IMR-90 (cell line): ENCODE measurements around the gene XRCC5. TPM values are rescaled to one million over a fixed set of nuclear protein-coding genes. Genes with fewer than 3 reads are reported as not detected.

Source experiments
- ATAC-seq: fragments of 200-7000 bp; cut with Tn5 transposase; 2 replicates; pipeline ENCODE4 v1.9.1; 2020; ENCODE audit warnings: low read depth, mild to moderate bottlenecking, moderate library complexity
- BruUV-seq: library from RNA; stranded (reverse); fragments of 400-500 nt; replicated peaks from 2 replicates; lab custom pipeline; 2021; lab: Mats Ljungman, UMichigan
- CTCF ChIA-PET: fragments of 300-600 bp; formaldehyde crosslinking; extraction: SDS; loops from one replicate; lab custom pipeline; 2021; ENCODE audit warnings: antibody characterized with exemption; lab: Yijun Ruan, JAX
- POLR2A ChIA-PET: fragments of 300-600 bp; sonication (Branson Sonifier 250); formaldehyde crosslinking; loops from one replicate; lab custom pipeline; 2022; ENCODE audit warnings: antibody characterized with exemption; ENCODE audit not compliant: unreplicated experiment; lab: Charles Lee
- DNase-seq: peaks from one replicate; pipeline ENCODE4 v3.0.0; 2013
- H2AFZ ChIP-seq: replicated peaks from 2 replicates; pipeline ENCODE3; 2013; ENCODE audit warnings: low read length, mild to moderate bottlenecking; ENCODE audit not compliant: poor library complexity
- H2AK5ac ChIP-seq: 2 replicates; pipeline ENCODE4 v1.6.1; 2013; ENCODE audit warnings: low read depth, low read length, inconsistent platforms
- H2AK9ac ChIP-seq: replicated peaks from 2 replicates; pipeline ENCODE3; 2013; ENCODE audit warnings: mild to moderate bottlenecking, low read depth, low read length, moderate library complexity; ENCODE audit not compliant: poor library complexity
- H2BK120ac ChIP-seq: 2 replicates; pipeline ENCODE4 v1.6.1; 2013; ENCODE audit warnings: low read depth, low read length, inconsistent platforms
- H2BK15ac ChIP-seq: 3 replicates; pipeline ENCODE4 v1.6.1; 2013; ENCODE audit warnings: low read depth, low read length, inconsistent platforms
- H2BK20ac ChIP-seq: 2 replicates; pipeline ENCODE4 v1.6.1; 2013; ENCODE audit warnings: low read depth, mild to moderate bottlenecking, inconsistent platforms, low read length, moderate library complexity
- H2BK5ac ChIP-seq: 2 replicates; pipeline ENCODE4 v1.6.1; 2013; ENCODE audit warnings: mild to moderate bottlenecking, low read depth, low read length, inconsistent platforms; ENCODE audit not compliant: poor library complexity, severe bottlenecking
- H3K14ac ChIP-seq: replicated peaks from 2 replicates; pipeline ENCODE4 v1.6.1; 2013; ENCODE audit warnings: low read depth, low read length, inconsistent platforms
- H3K18ac ChIP-seq: 2 replicates; pipeline ENCODE4 v1.6.1; 2013; ENCODE audit warnings: low read depth, low read length, control low read depth
- H3K23ac ChIP-seq: 2 replicates; pipeline ENCODE4 v1.6.1; 2013; ENCODE audit warnings: low read depth, low read length, inconsistent platforms
- H3K27ac ChIP-seq: 2 replicates; pipeline ENCODE4 v1.5.1; 2013; ENCODE audit warnings: mild to moderate bottlenecking, control low read depth, low read length; ENCODE audit not compliant: insufficient read depth
- H3K27me3 ChIP-seq: 2 replicates; pipeline ENCODE4 v1.6.1; 2013; ENCODE audit warnings: low read length; ENCODE audit not compliant: control insufficient read depth, insufficient read depth
- H3K36me3 ChIP-seq: 2 replicates; pipeline ENCODE4 v1.6.1; 2013; ENCODE audit warnings: low read length, mixed read lengths; ENCODE audit not compliant: control insufficient read depth, insufficient read depth
- H3K4ac ChIP-seq: 2 replicates; pipeline ENCODE4 v1.6.1; 2013; ENCODE audit warnings: low read depth, low read length, inconsistent platforms
- H3K4me1 ChIP-seq: 2 replicates; pipeline ENCODE4 v1.6.1; 2013; ENCODE audit warnings: low read length, mixed read lengths; ENCODE audit not compliant: control insufficient read depth, insufficient read depth
- H3K4me2 ChIP-seq: 2 replicates; pipeline ENCODE4 v1.6.1; 2013; ENCODE audit warnings: low read depth, mild to moderate bottlenecking, control low read depth, low read length, moderate library complexity
- H3K4me3 ChIP-seq: 2 replicates; pipeline ENCODE4 v1.5.1; 2013; ENCODE audit warnings: low read depth, mild to moderate bottlenecking, control low read depth, low read length, moderate library complexity; ENCODE audit not compliant: insufficient read depth
- H3K56ac ChIP-seq: 2 replicates; pipeline ENCODE4 v1.6.1; 2013; ENCODE audit warnings: low read length, inconsistent platforms; ENCODE audit not compliant: insufficient read depth; ENCODE audit errors: extremely low read depth
- H3K79me1 ChIP-seq, 2 experiments: 2 replicates each; pipeline ENCODE4 v1.6.1; 2013; ENCODE audit warnings: low read length in 2 of 2, inconsistent platforms in 1 of 2, low read depth in 1 of 2
- H3K9ac ChIP-seq: 2 replicates; pipeline ENCODE4 v1.6.1; 2013; ENCODE audit warnings: low read depth, low read length, control low read depth
- H3K9me1 ChIP-seq: 2 replicates; pipeline ENCODE4 v1.6.1; 2013; ENCODE audit warnings: low read length, inconsistent platforms; ENCODE audit not compliant: insufficient read depth
- H3K9me3 ChIP-seq: 2 replicates; pipeline ENCODE4 v1.6.1; 2013; ENCODE audit warnings: low read length; ENCODE audit not compliant: control insufficient read depth, insufficient read depth
- H4K20me1 ChIP-seq: 2 replicates; pipeline ENCODE4 v1.6.1; 2013; ENCODE audit warnings: low read length, inconsistent platforms; ENCODE audit not compliant: insufficient read depth
- H4K5ac ChIP-seq: 2 replicates; pipeline ENCODE4 v1.6.1; 2013; ENCODE audit warnings: mild to moderate bottlenecking, low read depth, low read length, control low read depth
- H4K8ac ChIP-seq, 2 experiments: 2 replicates each; pipeline ENCODE4 v1.6.1; 2013; ENCODE audit warnings: low read depth in 2 of 2, low read length in 2 of 2, control low read depth in 1 of 2, inconsistent platforms in 1 of 2
- H4K91ac ChIP-seq: 2 replicates; pipeline ENCODE4 v1.6.1; 2013; ENCODE audit warnings: low read depth, low read length, inconsistent platforms; ENCODE audit not compliant: insufficient read depth
- BHLHE40 ChIP-seq: fragments of 150-350 bp; IDR thresholded peaks from 2 replicates; pipeline ENCODE4 v1.6.1; 2016; ENCODE audit warnings: mild to moderate bottlenecking, low read depth, low read length
- CEBPB ChIP-seq: IDR thresholded peaks from 2 replicates; pipeline ENCODE4 v1.6.1; 2012; ENCODE audit warnings: low read depth, low read length, improper control_type of control experiment
- CHD1 ChIP-seq: IDR thresholded peaks from 2 replicates; pipeline ENCODE4 v1.6.1; 2012; ENCODE audit warnings: low read depth, low read length, improper control_type of control experiment
- CTCF ChIP-seq: conservative IDR thresholded peaks from 2 replicates; pipeline ENCODE4 v1.5.1; 2012; ENCODE audit warnings: mild to moderate bottlenecking, low read depth, low read length, improper control_type of control experiment
- MAFK ChIP-seq: IDR thresholded peaks from 2 replicates; pipeline ENCODE4 v1.6.1; 2012; ENCODE audit warnings: low read depth, low read length, improper control_type of control experiment
- MAZ ChIP-seq: IDR thresholded peaks from 2 replicates; pipeline ENCODE4 v1.6.1; 2012; ENCODE audit warnings: low read depth, mild to moderate bottlenecking, low read length, improper control_type of control experiment, moderate library complexity, borderline replicate concordance
- MXI1 ChIP-seq: IDR thresholded peaks from 2 replicates; pipeline ENCODE4 v1.6.1; 2012; ENCODE audit warnings: low read depth, mild to moderate bottlenecking, low read length, moderate library complexity, borderline replicate concordance
- NFE2L2 ChIP-seq: fragments of 150-350 bp; IDR thresholded peaks from 2 replicates; pipeline ENCODE4 v1.6.1; 2016; ENCODE audit warnings: low read depth, mild to moderate bottlenecking, low read length
- POLR2A ChIP-seq: IDR thresholded peaks from 2 replicates; pipeline ENCODE4 v1.6.1; 2012; ENCODE audit warnings: mild to moderate bottlenecking, low read depth, low read length
- RAD21 ChIP-seq: IDR thresholded peaks from 2 replicates; pipeline ENCODE4 v1.6.1; 2012; ENCODE audit warnings: low read length, improper control_type of control experiment
- RFX5 ChIP-seq: IDR thresholded peaks from 2 replicates; pipeline ENCODE4 v1.8.0; 2012; ENCODE audit warnings: low read depth, mild to moderate bottlenecking, low read length, moderate library complexity
- SMC3 ChIP-seq: fragments of 150-350 bp; IDR thresholded peaks from 2 replicates; pipeline ENCODE4 v1.6.1; 2016; ENCODE audit warnings: low read depth, mild to moderate bottlenecking, antibody characterized with exemption, low read length, moderate library complexity
- USF2 ChIP-seq: fragments of 150-350 bp; IDR thresholded peaks from 2 replicates; pipeline ENCODE4 v1.6.1; 2017; ENCODE audit warnings: mild to moderate bottlenecking, antibody characterized with exemption, low read length, low read depth
- WGBS, 2 experiments: methylation state at CpG; one replicate each; pipeline versions ENCODE4 v1.1.5 to v1.1.7; 2013; ENCODE audit warnings: missing lambda C conversion rate in 2 of 2; ENCODE audit not compliant: insufficient read length in 1 of 2; ENCODE audit errors: extremely low coverage in 2 of 2; 5-methylcytosine and 5-hydroxymethylcytosine counted together
- dilution Hi-C: fragments of 300-500 bp; cut with HindIII; formaldehyde crosslinking; loops from one replicate; pipeline ENCODE4 v1.14.3; 2018; ENCODE audit warnings: low sequenced_read_pairs; ENCODE audit not compliant: unreplicated experiment
- in situ Hi-C: fragments of 300-500 bp; cut with MboI; formaldehyde crosslinking; loops from 3 replicates; pipeline ENCODE4 v1.14.3; 2019; ENCODE audit warnings: low sequenced_read_pairs, inconsistent platforms, mixed read lengths
- intact Hi-C: fragments of 100-400 bp; cut with micrococcal nuclease; formaldehyde crosslinking; loops from 2 replicates; pipeline ENCODE4 v1.10.0; 2022
- polyA plus RNA-seq, 3 experiments: library from polyadenylated mRNA; depleted of rRNA; stranded (reverse); fragments of >200 nt; gene quantifications; 2 replicates each; pipeline ENCODE4 v1.2.3, GENCODE V29; 2012; ENCODE audit warnings: low replicate concordance in 1 of 3
- total RNA-seq: library from RNA; depleted of rRNA; stranded (reverse); fragments of >200 nt; gene quantifications from 2 replicates; pipeline ENCODE4 v1.2.3, GENCODE V29; 2012
- TF ChIP-seq, protein P1 (sequence below): fragments of 150-350 bp; IDR thresholded peaks from 2 replicates; pipeline ENCODE4 v1.6.1; 2016; ENCODE audit warnings: low read depth, mild to moderate bottlenecking, low read length, moderate library complexity, borderline replicate concordance

XRCC5 gene
- total and polyA plus RNA-seq, 2 of the 4 experiments (the other 2 are of a cell fraction) = 144 to 509 TPM

DNA sequence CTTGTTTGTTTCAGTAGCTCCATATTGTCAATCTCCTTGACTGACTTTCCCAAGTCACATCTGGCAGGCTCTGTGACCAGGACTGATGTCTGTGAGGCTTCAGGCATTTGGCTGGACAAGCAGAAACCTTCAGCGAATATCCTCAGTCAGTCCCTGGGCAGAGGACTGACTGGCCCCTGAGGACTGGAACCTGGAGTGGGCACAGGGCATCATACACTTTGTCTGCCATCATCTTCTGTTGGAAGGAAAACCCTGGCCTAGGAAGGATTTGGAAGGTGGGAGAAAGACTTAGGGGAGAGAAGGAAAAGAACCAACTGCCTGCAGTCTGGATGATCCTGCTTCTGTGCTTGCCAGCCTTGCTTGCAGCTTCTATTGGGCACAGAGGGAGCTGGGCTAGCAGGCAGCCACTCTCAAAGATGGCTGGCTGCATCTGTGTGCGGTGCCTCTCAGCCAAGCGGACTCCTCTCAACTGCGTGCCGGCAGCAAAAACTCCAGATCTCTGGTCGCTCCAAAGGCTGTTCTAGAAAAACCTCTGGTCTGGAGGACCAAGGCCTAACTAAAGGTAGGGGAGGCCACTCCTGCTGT is 136.3 kb downstream of the XRCC5 start:
- no peak overlapping the region for H3K56ac ChIP-seq
- no peak overlapping the region for H2AK9ac ChIP-seq
- CTCF ChIA-PET = no interaction called here
- no peaks in the 10 kb centered on the region for H4K20me1 ChIP-seq
- H3K79me1 ChIP-seq = no peaks in the 10 kb centered on the region
- DNase-seq (no peak), ATAC-seq (no peak)
- H2BK20ac ChIP-seq = no peak overlapping the region
- H2BK120ac ChIP-seq = no peak overlapping the region
- no peak overlapping the region for H2BK15ac ChIP-seq
- in situ Hi-C loops (no loop called here), dilution Hi-C loops (no loop called here), intact Hi-C loops (no loop called here)
- no peaks in the 10 kb centered on the region for H3K4me1 ChIP-seq
- H3K9ac ChIP-seq = no peak overlapping the region
- no peak overlapping the region for H3K14ac ChIP-seq
- H3K18ac ChIP-seq = no peak overlapping the region
- H3K4me2 ChIP-seq = no peak overlapping the region
- no peak overlapping the region for H2AFZ ChIP-seq
- H4K91ac ChIP-seq = no peak overlapping the region
- no peak overlapping the region for H3K4me3 ChIP-seq
- no peak overlapping the region for H4K5ac ChIP-seq
- no peak overlapping the region for H4K8ac ChIP-seq
- no peak overlapping the region for H2AK5ac ChIP-seq
- no TSS peak for BruUV-seq
- H3K27ac ChIP-seq = no peak overlapping the region
- no peaks in the 10 kb centered on the region for H3K36me3 ChIP-seq
- H3K4ac ChIP-seq = no peak overlapping the region
- TF ChIP-seq USF2 (no peak), RAD21 (no peak), NFE2L2 (no peak), BHLHE40 (no peak), SMC3 (no peak), RFX5 (no peak), POLR2A (no peak), MAZ (no peak), MXI1 (no peak), CHD1 (no peak), CTCF (no peak), CEBPB (no peak), MAFK (no peak)
- TF ChIP-seq, protein P1, sequence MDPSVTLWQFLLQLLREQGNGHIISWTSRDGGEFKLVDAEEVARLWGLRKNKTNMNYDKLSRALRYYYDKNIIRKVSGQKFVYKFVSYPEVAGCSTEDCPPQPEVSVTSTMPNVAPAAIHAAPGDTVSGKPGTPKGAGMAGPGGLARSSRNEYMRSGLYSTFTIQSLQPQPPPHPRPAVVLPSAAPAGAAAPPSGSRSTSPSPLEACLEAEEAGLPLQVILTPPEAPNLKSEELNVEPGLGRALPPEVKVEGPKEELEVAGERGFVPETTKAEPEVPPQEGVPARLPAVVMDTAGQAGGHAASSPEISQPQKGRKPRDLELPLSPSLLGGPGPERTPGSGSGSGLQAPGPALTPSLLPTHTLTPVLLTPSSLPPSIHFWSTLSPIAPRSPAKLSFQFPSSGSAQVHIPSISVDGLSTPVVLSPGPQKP = no peak
- no peak overlapping the region for H3K23ac ChIP-seq
- POLR2A ChIA-PET = no interaction called here
- no peaks in the 10 kb centered on the region for H3K9me1 ChIP-seq
- no peaks in the 10 kb centered on the region for H3K27me3 ChIP-seq
- 91% methylated on average over 4 of the region's 6 CpGs; no CpG with 5 or more reads in 1 of the 2 experiments for WGBS, 2 experiments
- H3K9me3 ChIP-seq = no peaks in the 10 kb centered on the region
- H2BK5ac ChIP-seq = no peak overlapping the region
